Type B pancreatic cell (in vitro differentiated cells): ENCODE results near the gene ZNF341. TPM values are rescaled to one million over a fixed set of nuclear protein-coding genes. Genes with fewer than 3 reads are reported as not detected.

ENCODE experiments used
- DNase-seq: peaks from one replicate; pipeline ENCODE4 v3.0.0; 2021; ENCODE audit warnings: mixed read lengths; ENCODE audit not compliant: unreplicated experiment; ENCODE audit errors: extremely low spot score
- H3K27ac Mint-ChIP-seq: 2 replicates; pipeline ENCODE4 v1.8.0; 2021; ENCODE audit warnings: mild to moderate bottlenecking, mixed read lengths
- H3K27me3 Mint-ChIP-seq: 2 replicates; pipeline ENCODE4 v1.8.0; 2021; ENCODE audit warnings: mixed read lengths
- H3K36me3 Mint-ChIP-seq: 2 replicates; pipeline ENCODE4 v1.8.0; 2021; ENCODE audit warnings: mixed read lengths
- H3K4me1 Mint-ChIP-seq: one replicate; pipeline ENCODE4 v1.8.0; 2021; ENCODE audit warnings: mixed read lengths; ENCODE audit not compliant: unreplicated experiment
- H3K4me3 Mint-ChIP-seq: 2 replicates; pipeline ENCODE4 v1.8.0; 2021; ENCODE audit warnings: mild to moderate bottlenecking, mixed read lengths
- H3K9me3 Mint-ChIP-seq: 2 replicates; pipeline ENCODE4 v1.8.0; 2021; ENCODE audit warnings: mixed read lengths
- total RNA-seq: library from RNA; stranded (reverse); gene quantifications from 2 replicates; pipeline ENCODE4 v1.2.1, GENCODE V29; 2021; ENCODE audit warnings: low replicate concordance
- TF ChIP-seq, protein P1 (sequence below): fragments of 200-600 bp; sonication (generic); conservative IDR thresholded peaks from 2 replicates; pipeline ENCODE4 v1.5.0; 2021; ENCODE audit warnings: antibody characterized with exemption, mild to moderate bottlenecking

ZNF341 gene
- total RNA-seq, 1 donor from 2014 or later = 4.6 TPM

DNA sequence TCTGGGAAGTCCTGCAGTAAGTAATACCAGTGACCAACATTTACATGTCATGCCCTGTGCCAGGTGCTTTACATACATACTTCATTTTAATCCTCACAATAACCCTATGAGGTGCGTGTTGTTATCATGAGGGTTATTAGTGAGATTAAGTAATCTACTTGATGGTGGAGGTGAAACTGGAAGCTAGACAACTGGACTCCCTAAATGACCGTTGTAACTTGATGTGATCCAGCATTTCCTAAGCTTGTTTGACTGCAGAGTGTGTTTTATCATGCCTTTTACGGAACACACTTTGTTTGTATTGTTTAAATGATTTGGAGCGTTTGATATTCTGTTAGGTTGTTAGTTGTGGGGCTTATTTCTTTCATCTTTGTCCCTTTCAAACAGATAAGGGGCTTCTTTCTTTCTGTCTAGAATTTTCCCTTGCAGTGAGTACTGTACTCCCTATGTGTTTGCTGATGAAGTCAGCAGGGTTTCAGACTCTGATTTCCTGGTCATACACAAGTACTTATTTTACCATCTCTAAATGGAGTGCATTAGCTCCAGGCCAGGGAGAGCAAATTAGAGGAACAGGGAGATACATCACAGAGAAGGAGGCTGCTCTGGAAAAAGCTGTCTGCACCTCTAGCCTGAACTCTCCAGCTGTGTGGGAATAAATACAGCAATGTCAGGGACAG, 109.1 kb downstream of the ZNF341 start:
- Mint-ChIP-seq H3K36me3 (peaks cover 15% of the 10 kb centered on the region), H3K4me3 (peak overlapping the region; percentile 17), H3K4me1 (peaks cover 75% of the 10 kb centered on the region), H3K27ac (peak overlapping the region; percentile 24), H3K27me3 (no peaks in the 10 kb centered on the region), H3K9me3 (no peaks in the 10 kb centered on the region)
- DNase-seq = no peak
- TF ChIP-seq, protein P1, sequence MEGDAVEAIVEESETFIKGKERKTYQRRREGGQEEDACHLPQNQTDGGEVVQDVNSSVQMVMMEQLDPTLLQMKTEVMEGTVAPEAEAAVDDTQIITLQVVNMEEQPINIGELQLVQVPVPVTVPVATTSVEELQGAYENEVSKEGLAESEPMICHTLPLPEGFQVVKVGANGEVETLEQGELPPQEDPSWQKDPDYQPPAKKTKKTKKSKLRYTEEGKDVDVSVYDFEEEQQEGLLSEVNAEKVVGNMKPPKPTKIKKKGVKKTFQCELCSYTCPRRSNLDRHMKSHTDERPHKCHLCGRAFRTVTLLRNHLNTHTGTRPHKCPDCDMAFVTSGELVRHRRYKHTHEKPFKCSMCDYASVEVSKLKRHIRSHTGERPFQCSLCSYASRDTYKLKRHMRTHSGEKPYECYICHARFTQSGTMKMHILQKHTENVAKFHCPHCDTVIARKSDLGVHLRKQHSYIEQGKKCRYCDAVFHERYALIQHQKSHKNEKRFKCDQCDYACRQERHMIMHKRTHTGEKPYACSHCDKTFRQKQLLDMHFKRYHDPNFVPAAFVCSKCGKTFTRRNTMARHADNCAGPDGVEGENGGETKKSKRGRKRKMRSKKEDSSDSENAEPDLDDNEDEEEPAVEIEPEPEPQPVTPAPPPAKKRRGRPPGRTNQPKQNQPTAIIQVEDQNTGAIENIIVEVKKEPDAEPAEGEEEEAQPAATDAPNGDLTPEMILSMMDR = no peak

DNA sequence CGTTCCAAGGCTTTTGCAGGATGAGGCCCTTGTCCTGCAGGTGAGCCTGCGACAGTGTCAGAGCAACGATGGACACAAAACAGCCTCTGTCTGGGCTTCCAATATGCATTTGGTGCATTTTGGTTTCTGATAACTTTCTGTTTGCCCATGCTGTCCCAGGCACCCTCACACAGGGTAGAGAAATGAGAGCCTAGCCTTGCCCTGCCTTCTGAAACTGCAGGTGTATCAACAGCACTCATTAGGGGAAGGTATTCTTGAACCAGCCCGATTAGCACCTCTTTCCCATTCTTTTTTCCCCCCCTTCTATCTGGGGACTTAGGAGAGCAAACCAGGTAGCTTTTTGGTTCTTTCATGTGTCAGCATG, 109.6 kb downstream of the ZNF341 start:
- Mint-ChIP-seq H3K4me1 (peaks cover 74% of the 10 kb centered on the region), H3K27me3 (no peaks in the 10 kb centered on the region), H3K36me3 (peaks cover 14% of the 10 kb centered on the region), H3K4me3 (no peak overlapping the region), H3K9me3 (no peaks in the 10 kb centered on the region), H3K27ac (no peak overlapping the region)
- TF ChIP-seq, protein P1 = no peak
- DNase-seq = no peak

Other genes with a start within 250 kb of the ZNF341 start
- gene CBFA2T2, start 241.9 kb upstream of the ZNF341 start, total RNA-seq = 39.8 and 52.3 TPM in 2 replicates
- 0.29 and 0.82 TPM in 2 replicates for gene C20orf144, start 69.7 kb upstream of the ZNF341 start, total RNA-seq
- 1.7 and 2.6 TPM in 2 replicates for gene ACTL10, start 65.1 kb upstream of the ZNF341 start, total RNA-seq
- 67.4 and 68.2 TPM in 2 replicates for gene NECAB3, start 57.6 kb upstream of the ZNF341 start, total RNA-seq
- gene E2F1, start 45.6 kb upstream of the ZNF341 start, total RNA-seq = 20.7 and 32.8 TPM in 2 replicates
- gene PXMP4, start 11.7 kb upstream of the ZNF341 start, total RNA-seq = 10.3 and 12.2 TPM in 2 replicates
- 111 and 170 TPM in 2 replicates for gene CHMP4B, start 79.4 kb downstream of the ZNF341 start, total RNA-seq